ENCODE data around the gene KAT2A.

DNA sequence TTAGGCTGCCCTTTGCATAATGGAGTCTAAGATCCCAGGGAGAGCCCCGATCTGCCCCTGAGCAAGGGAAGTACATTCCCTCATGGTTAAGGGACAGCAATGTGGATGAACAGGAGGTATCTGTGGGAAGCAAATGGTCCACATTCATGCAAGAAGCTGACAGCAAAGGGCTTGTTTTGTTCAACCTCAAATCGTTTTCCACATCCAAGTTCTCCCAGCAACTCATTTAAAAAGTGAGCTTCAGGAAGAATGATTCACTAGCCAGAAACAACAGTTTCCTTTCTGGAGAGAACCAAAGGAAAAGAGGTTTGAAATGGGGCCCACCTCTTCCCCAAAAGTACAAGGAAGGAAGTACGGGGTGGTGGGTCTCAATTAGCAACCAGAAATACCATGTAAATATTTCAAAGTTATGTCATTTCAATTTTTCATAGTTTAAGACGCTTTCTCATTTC is 10.8 kb upstream of the KAT2A start:
- TF ChIP-seq, protein P1, sequence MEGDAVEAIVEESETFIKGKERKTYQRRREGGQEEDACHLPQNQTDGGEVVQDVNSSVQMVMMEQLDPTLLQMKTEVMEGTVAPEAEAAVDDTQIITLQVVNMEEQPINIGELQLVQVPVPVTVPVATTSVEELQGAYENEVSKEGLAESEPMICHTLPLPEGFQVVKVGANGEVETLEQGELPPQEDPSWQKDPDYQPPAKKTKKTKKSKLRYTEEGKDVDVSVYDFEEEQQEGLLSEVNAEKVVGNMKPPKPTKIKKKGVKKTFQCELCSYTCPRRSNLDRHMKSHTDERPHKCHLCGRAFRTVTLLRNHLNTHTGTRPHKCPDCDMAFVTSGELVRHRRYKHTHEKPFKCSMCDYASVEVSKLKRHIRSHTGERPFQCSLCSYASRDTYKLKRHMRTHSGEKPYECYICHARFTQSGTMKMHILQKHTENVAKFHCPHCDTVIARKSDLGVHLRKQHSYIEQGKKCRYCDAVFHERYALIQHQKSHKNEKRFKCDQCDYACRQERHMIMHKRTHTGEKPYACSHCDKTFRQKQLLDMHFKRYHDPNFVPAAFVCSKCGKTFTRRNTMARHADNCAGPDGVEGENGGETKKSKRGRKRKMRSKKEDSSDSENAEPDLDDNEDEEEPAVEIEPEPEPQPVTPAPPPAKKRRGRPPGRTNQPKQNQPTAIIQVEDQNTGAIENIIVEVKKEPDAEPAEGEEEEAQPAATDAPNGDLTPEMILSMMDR (IDR thresholded peaks at IDR 0.05): no peak
- TF ChIP-seq POLR2A (IDR thresholded peaks at IDR 0.05): peak in 1 of 2 donors; percentile 22
